Stimulated activated memory B cell treated with anti-CD40 and anti-IgM and Interleukin-4, amounts not matched to agents 10 μg/mL and 1 μg/mL and 100 μg/mL, for 72 hours (primary cell): ENCODE data around the gene IL19.

ENCODE experiments used
- ATAC-seq: fragments of 150-1000 bp; cut with Tn5 transposase; 2 replicates; pipeline ENCODE4 v1.10.0; 2021
- H3K27ac Mint-ChIP-seq: one replicate; pipeline ENCODE4 v1.8.0; 2022; ENCODE audit warnings: mild to moderate bottlenecking, mixed read lengths
- H3K27me3 Mint-ChIP-seq: one replicate; pipeline ENCODE4 v1.8.0; 2022; ENCODE audit warnings: mixed read lengths
- H3K36me3 Mint-ChIP-seq: one replicate; pipeline ENCODE4 v1.8.0; 2022; ENCODE audit warnings: mixed read lengths
- H3K4me1 Mint-ChIP-seq: one replicate; pipeline ENCODE4 v1.8.0; 2022; ENCODE audit warnings: mixed read lengths
- H3K4me3 Mint-ChIP-seq: one replicate; pipeline ENCODE4 v1.8.0; 2022; ENCODE audit warnings: mild to moderate bottlenecking, moderate library complexity, mixed read lengths
- H3K9me3 Mint-ChIP-seq: one replicate; pipeline ENCODE4 v1.8.0; 2022; ENCODE audit warnings: mixed read lengths

Gene IL19, protein sequence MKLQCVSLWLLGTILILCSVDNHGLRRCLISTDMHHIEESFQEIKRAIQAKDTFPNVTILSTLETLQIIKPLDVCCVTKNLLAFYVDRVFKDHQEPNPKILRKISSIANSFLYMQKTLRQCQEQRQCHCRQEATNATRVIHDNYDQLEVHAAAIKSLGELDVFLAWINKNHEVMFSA

DNA sequence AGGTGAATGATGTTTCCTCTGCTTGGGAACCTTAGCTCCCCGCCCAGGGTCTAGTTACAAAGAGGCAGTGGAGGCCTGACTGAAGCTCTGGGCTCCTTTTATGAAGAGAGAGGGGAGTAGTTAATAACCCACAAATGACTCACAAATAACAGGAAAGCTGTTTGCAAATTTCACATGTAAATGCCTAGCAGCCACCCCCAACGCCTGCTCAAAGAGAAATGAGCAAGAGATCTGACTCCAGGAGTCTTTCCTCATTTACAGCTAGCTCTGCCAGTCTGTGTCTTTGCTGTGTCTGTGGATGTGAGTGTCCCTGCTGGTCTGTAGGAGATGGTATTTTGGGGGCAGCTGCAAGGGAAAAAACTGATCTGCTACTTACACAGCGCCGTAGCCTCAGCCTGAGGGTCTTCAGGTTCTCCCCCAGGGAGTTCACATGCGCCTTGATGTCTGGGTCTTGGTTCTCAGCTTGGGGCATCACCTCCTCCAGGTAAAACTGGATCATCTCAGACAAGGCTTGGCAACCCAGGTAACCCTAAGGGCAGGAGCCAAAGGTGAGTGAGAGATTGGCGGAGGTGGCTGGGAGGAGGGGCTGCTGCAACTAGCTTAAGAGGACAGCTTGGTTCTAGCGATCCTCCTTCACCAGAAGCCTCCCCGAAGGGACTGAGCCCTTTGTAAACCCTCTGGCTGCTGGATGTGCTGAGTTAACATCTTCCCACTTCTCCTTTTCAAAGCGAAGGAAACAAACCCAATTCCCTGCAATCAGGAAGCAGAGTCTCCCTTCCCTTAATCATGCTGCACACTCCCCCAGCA, at the start of gene IL19:
IL19 (plus strand) TSS at position 243 of the 807 bp plus-strand sequence. CDS start 65,890 bp downstream, outside the sequence.
- H3K4me3 Mint-ChIP-seq: peak within 1 kb of the TSS; percentile 64
- ATAC-seq: no peak
- H3K9me3 Mint-ChIP-seq: no peaks in the 10 kb centered on the region
- no peaks in the 10 kb centered on the region for H3K36me3 Mint-ChIP-seq
- no peaks in the 10 kb centered on the region for H3K27me3 Mint-ChIP-seq
- peak within 1 kb of the TSS; percentile 66 for H3K27ac Mint-ChIP-seq
- peaks cover 81% of the 10 kb centered on the region for H3K4me1 Mint-ChIP-seq

DNA sequence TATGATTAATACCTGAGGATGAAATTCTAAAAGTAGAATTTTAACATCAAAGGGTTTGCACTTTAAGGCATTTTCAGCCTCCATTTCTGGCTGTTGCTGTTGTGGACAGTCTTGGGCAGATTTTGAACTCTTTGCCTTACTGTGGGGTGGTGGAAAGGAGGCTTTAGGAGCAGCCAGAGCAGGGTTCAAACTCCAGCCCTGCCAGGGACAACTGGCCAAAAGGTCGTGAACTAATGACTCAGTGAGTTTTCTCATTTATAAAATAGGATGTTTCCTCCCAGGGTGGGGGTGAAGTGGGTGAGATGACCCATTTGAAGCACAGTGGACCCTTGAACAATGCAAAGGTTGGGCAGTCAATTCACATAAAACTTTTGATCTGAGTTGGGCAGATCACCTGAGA, 49.1 kb upstream of the IL19 start:
- Mint-ChIP-seq H3K36me3 (no peaks in the 10 kb centered on the region), H3K27me3 (no peaks in the 10 kb centered on the region), H3K9me3 (no peaks in the 10 kb centered on the region), H3K4me3 (no peak overlapping the region), H3K27ac (peak overlapping the region; percentile 35), H3K4me1 (peaks cover 75% of the 10 kb centered on the region)
- no peak for ATAC-seq

DNA sequence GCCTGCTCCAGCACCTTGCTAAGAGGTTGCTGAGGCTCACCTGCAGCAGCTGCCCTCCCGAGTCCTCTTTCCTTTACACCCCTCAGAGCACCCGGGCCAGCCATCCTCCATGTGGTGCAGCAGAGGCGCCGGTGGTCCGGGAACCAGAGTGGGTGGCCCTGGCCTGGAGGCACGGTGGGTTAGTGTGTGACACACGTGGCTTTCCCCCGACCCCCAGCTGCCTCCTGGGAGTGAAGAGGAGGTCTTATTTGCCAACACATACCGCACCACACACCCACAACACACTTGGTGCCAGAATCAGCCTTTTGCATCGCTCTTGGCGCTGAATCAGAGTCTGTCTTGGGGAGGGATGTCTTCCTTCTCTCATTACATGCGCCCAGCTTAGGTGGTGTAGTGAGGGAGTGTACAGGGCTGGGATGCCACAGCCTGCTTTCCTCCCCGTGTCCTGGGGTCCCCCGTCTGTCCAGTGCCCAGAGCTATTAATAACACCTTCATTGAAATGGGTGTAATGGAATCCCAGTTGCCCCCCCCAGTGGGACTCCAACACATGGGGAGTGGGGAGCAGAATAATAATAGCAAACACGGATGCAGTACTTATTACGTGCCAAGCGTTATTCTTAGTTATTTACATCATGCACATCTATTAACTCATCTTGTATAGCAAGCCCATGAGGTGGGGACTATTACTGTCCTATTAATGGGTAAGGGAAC, 47.7 kb upstream of the IL19 start:
- H3K36me3 Mint-ChIP-seq: no peaks in the 10 kb centered on the region
- no peaks in the 10 kb centered on the region for H3K9me3 Mint-ChIP-seq
- no peak overlapping the region for H3K4me3 Mint-ChIP-seq
- peaks cover 68% of the 10 kb centered on the region for H3K4me1 Mint-ChIP-seq
- no peak overlapping the region for H3K27ac Mint-ChIP-seq
- H3K27me3 Mint-ChIP-seq: no peaks in the 10 kb centered on the region
- no peak for ATAC-seq

DNA sequence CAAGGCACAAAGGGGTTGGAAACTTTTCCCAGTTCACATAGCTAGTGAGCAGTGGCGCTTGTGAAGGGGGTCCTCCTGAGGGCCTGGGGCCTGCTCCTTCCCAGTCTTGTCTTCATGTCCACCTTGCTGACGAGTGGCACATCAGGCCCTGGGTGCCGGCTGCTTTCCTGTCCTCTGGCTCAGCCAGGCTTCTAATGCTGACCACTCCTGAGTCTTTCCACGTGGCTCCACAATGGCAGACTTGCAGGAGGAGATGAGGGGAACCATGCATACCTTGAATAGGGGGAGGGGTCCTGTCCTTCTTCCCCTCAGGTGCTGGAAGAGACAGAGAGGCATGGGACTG, 47.1 kb upstream of the IL19 start:
- Mint-ChIP-seq H3K27ac (no peak overlapping the region), H3K36me3 (peaks cover 2% of the 10 kb centered on the region), H3K4me3 (no peak overlapping the region), H3K9me3 (no peaks in the 10 kb centered on the region), H3K27me3 (no peaks in the 10 kb centered on the region), H3K4me1 (peaks cover 68% of the 10 kb centered on the region)
- no peak for ATAC-seq

DNA sequence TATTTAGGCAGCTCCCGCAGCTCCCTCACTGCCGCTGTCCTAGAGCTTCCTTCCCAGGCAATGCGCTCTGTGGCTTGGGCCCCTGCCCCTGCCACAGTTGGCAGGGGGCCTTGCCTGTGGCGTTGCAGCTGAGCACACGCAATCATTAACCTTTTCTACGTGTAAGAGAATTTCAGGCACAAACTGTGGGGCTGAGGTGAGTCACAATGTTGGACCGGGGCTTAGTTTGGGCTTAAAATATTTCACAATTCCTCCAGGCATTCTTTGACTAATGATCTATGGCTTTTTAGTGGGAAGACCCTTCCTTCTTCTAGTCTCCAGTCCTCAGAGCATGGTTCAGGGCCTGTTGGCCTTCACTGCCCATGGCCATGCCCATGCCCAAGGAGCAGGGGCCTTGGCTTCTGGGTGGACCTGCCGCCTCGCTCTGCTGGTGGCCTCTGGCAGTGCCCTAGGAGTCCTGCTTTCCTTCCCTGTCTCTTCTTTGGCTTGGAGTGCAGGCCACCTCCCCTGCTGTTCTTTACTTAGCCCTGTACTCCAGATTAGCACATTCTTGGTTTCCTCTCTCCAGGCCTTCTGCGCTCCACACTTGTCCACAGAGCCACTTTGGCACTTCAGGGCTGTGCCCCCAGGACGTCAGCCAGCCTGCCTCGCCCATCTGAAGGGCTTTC, 46.6 kb upstream of the IL19 start:
- H3K4me3 Mint-ChIP-seq: no peak overlapping the region
- no peak for ATAC-seq
- H3K27ac Mint-ChIP-seq: no peak overlapping the region
- no peaks in the 10 kb centered on the region for H3K27me3 Mint-ChIP-seq
- H3K4me1 Mint-ChIP-seq: peaks cover 68% of the 10 kb centered on the region
- peaks cover 7% of the 10 kb centered on the region for H3K36me3 Mint-ChIP-seq
- H3K9me3 Mint-ChIP-seq: no peaks in the 10 kb centered on the region

DNA sequence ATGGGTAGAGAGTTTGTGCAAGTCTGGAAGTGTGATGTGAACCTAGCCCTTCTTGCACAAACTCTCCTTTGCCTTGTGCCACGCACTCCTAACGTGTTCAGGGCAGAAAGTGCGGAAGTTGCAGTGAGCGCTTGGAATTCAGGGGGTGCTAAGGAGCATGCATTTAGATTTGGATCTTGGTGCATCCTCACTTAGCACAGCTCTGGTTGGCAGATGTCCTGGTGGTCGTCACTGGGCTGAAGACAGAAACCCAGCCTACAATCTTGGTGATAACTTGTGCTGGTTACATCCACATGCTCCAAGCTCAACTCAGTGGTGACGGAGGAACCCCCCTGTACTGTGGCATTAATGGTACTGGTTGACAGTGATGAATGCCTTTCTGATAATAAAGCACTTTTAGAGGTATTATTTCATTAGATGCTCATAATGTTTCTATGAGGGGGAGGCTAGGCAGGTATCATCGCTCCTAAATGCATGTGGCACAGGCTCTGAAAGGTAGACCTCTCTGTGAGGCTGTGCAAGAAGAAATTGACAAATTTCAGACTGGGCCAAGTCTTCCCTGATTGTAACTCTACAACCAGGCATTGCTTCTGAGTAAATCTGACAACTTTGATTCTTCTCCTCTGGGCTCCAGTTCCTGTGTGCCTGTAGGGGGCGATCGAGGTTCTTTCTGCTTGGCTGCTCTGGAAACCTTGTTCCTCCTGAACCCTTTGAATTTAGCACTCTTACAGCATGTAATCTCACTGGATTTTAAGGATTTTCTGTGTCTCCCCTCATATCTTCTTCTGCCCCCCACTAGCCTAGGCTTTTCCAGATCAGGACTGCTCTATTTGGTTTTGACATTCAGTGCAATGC, 45.2 kb upstream of the IL19 start:
- Mint-ChIP-seq H3K4me1 (peaks cover 55% of the 10 kb centered on the region), H3K36me3 (peaks cover 17% of the 10 kb centered on the region), H3K9me3 (no peaks in the 10 kb centered on the region), H3K27me3 (no peaks in the 10 kb centered on the region), H3K4me3 (no peak overlapping the region), H3K27ac (no peak overlapping the region)
- ATAC-seq: no peak

DNA sequence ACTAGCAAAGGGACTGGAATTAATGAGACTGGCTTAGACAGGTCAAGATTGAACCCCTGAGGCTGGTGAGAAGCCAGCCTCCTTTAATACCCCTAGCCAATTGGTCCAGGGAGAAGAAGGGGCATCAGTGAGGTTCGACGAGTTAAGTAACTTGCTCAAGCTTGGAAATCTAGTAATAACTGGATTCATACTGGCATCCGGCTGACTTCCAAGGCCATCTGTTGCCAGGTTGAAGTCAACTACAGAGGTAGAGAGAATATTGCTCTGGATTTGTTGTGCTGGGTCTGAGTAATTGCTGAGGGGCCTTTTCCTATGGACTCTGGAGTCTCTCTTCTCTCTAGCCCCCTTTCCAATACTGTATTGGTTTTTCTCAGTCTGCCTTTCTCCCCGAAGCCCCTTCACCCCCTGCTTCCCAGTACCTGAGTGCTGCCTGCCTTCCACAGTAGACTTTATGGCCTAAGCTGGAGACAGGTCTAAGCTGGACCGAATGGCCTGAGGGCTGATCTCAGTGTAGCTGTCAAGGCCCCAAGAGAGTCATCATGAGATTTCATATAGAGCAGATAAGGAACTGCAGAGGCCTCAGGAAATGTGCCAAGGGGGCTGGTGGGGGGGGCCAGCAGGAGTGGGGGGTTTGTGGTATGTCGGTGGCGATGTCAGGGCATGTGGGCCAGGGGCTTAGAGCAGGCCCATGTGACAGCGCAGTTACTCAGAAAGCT, 42.4 kb upstream of the IL19 start:
- H3K36me3 Mint-ChIP-seq: peaks cover 41% of the 10 kb centered on the region
- peaks cover 46% of the 10 kb centered on the region for H3K4me1 Mint-ChIP-seq
- H3K27me3 Mint-ChIP-seq: no peaks in the 10 kb centered on the region
- no peak overlapping the region for H3K4me3 Mint-ChIP-seq
- peak overlapping the region; percentile 64 for H3K27ac Mint-ChIP-seq
- no peaks in the 10 kb centered on the region for H3K9me3 Mint-ChIP-seq
- ATAC-seq: no peak

DNA sequence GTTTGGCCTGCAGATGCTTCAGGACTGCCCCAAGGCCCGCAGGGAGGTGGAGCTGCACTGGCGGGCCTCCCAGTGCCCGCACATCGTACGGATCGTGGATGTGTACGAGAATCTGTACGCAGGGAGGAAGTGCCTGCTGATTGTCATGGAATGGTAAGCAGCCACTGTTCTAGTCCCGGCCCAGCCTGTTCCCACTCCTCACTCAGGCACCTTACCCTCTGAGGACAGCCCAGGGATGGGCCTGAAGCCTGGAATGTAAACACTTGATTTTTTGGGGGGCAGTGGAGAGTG, 41.9 kb upstream of the IL19 start:
- Mint-ChIP-seq H3K4me3 (no peak overlapping the region), H3K27ac (peak overlapping the region; percentile 64), H3K27me3 (no peaks in the 10 kb centered on the region), H3K9me3 (no peaks in the 10 kb centered on the region), H3K4me1 (peaks cover 44% of the 10 kb centered on the region), H3K36me3 (peaks cover 42% of the 10 kb centered on the region)
- ATAC-seq: no peak

DNA sequence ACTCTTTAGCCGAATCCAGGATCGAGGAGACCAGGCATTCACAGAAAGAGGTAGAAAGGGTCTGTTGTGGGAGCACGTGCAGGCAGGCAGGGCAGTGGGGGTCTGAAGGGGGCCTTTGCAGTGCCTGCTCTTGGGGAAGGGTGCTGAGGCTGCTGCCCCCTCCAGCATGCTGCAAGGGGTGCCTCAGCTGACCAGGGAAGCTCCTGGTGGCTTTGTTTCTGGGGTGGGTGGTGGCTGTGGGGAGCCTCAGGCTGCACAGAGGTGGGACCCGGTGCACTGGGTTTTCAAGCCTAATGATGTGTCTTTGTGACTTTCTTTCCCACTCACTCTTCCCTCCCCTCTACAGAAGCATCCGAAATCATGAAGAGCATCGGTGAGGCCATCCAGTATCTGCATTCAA, 41.5 kb upstream of the IL19 start:
- Mint-ChIP-seq H3K27ac (peak overlapping the region; percentile 64), H3K9me3 (no peaks in the 10 kb centered on the region), H3K4me1 (peaks cover 43% of the 10 kb centered on the region), H3K4me3 (no peak overlapping the region), H3K27me3 (no peaks in the 10 kb centered on the region), H3K36me3 (peaks cover 42% of the 10 kb centered on the region)
- ATAC-seq: no peak

DNA sequence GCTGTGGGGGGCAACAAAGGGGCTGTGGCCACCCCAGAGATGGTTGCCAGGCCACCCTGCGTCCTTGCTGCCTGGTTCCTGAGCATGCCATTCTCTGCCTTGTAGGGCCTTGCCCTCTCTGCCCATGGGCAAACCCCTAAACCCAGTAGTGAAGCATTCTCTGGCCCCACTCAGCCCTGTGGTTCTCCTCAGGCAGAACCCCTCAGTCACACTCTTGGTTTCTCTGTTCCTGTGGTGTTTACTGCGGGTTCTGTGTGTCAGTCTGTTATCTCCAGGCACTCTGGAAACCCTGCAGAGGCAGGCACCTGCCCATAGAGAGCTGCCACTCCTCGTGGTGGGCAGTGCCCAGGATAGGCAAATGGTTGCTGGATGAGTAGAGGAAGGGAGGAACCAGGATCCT, 41.1 kb upstream of the IL19 start:
- peaks cover 43% of the 10 kb centered on the region for H3K4me1 Mint-ChIP-seq
- ATAC-seq: no peak
- peaks cover 42% of the 10 kb centered on the region for H3K36me3 Mint-ChIP-seq

DNA sequence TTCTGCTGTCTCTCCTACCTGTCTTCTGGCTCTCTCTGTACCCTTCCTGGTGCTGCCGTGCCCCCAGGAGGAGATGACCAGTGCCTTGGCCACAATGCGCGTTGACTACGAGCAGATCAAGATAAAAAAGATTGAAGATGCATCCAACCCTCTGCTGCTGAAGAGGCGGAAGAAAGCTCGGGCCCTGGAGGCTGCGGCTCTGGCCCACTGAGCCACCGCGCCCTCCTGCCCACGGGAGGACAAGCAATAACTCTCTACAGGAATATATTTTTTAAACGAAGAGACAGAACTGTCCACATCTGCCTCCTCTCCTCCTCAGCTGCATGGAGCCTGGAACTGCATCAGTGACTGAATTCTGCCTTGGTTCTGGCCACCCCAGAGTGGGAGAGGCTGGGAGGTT, 38.1 kb upstream of the IL19 start:
- no peak for ATAC-seq
- Mint-ChIP-seq H3K4me1 (peaks cover 47% of the 10 kb centered on the region), H3K36me3 (peaks cover 42% of the 10 kb centered on the region), H3K27me3 (no peaks in the 10 kb centered on the region), H3K9me3 (no peaks in the 10 kb centered on the region), H3K27ac (no peak overlapping the region), H3K4me3 (no peak overlapping the region)

More for the DNA sequence above, 41.1 kb upstream of the IL19 start:
- Mint-ChIP-seq H3K4me3 (no peak overlapping the region), H3K27me3 (no peaks in the 10 kb centered on the region), H3K9me3 (no peaks in the 10 kb centered on the region), H3K27ac (peak overlapping the region; percentile 64)

DNA sequence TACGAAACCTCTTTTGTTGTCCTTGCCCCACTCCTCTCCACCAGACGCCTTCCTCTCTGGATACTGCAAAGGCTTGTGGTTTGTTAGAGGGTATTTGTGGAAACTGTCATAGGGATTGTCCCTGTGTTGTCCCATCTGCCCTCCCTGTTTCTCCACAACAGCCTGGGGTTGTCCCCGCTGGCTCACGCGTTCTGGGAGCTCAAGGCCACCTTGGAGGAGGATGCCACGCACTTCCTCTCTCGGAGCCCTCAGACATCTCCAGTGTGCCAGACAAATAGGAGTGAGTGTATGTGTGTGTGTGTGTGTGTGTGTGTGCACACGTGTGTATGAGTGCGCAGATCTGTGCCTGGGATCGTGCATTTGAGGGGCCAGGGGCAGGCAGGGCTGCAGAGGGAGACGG, 37.6 kb upstream of the IL19 start:
- no peak for ATAC-seq
- H3K27me3 Mint-ChIP-seq: no peaks in the 10 kb centered on the region
- H3K4me1 Mint-ChIP-seq: peaks cover 51% of the 10 kb centered on the region
- H3K27ac Mint-ChIP-seq: no peak overlapping the region
- no peak overlapping the region for H3K4me3 Mint-ChIP-seq
- H3K9me3 Mint-ChIP-seq: no peaks in the 10 kb centered on the region
- H3K36me3 Mint-ChIP-seq: peaks cover 42% of the 10 kb centered on the region

DNA sequence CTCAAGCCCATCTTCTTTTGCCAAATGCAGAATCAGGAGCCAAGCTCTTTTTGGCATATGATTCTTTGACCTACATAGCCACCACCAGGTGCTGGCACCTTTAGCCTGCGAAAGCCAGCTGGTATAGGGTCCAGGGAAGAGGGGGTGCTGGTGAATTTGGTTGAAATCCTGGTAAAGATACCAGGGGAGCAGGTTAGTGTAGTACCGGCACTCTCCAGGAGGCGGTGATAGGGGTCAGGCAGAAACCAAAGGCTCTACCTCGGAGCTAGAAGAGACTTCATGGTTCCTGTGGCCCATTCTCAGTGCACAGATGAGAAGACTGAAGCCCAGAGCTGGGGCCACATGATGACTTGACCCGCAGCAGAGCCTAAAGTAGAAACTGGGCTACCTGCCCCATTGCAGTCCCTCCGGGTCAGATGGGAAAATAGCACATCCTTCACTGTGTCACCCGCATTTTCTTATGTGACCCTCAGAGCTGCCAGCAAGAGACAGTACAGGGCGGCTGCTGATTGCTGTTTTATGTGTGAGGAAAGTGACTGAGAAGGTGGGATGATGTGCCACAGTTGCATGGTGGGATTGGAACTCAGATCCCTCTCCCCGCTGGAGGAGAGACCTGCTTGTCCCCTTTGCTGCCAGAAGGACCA, 36.0 kb upstream of the IL19 start:
- Mint-ChIP-seq H3K9me3 (no peaks in the 10 kb centered on the region), H3K27me3 (no peaks in the 10 kb centered on the region), H3K4me1 (peaks cover 58% of the 10 kb centered on the region), H3K36me3 (peaks cover 31% of the 10 kb centered on the region), H3K4me3 (no peak overlapping the region), H3K27ac (peak overlapping the region; percentile 57)
- peak; percentile 67 for ATAC-seq

DNA sequence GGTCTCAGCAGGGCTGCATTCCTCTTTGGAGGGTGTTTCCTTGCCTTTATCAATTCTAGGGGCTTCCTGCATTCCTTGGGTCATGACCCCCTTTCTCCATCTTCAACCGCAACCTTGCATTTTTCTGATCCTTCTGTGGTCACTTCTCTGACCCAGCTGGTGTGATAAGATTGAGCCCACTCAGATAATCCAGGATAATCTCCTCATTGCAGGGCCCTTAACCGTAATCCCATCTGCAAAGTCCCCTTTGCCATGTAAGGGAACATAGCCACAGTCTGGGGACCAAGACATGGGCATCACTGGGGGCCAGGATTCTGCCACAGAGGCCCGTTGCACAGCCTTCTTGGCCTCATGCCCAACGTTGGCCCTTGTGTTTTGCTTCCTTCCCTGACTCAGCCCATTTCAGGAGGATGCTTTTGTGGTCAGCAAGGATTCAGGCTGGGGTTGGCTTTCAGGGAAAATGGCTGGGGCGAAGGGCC, 35.0 kb upstream of the IL19 start:
- H3K4me3 Mint-ChIP-seq: no peak overlapping the region
- H3K27me3 Mint-ChIP-seq: no peaks in the 10 kb centered on the region
- H3K36me3 Mint-ChIP-seq: peaks cover 25% of the 10 kb centered on the region
- ATAC-seq: no peak
- H3K4me1 Mint-ChIP-seq: peaks cover 67% of the 10 kb centered on the region
- no peak overlapping the region for H3K27ac Mint-ChIP-seq
- no peaks in the 10 kb centered on the region for H3K9me3 Mint-ChIP-seq
